NCI-H1694 treated with DMSO at 0.1 percent for 48 hours (cell line): Measurements from ENCODE around the gene WIPF3.

Experiments used
- DNase-seq: peaks from one replicate; lab custom pipeline; 2025; lab: John Stamatoyannopoulos, UW

Gene WIPF3, protein sequence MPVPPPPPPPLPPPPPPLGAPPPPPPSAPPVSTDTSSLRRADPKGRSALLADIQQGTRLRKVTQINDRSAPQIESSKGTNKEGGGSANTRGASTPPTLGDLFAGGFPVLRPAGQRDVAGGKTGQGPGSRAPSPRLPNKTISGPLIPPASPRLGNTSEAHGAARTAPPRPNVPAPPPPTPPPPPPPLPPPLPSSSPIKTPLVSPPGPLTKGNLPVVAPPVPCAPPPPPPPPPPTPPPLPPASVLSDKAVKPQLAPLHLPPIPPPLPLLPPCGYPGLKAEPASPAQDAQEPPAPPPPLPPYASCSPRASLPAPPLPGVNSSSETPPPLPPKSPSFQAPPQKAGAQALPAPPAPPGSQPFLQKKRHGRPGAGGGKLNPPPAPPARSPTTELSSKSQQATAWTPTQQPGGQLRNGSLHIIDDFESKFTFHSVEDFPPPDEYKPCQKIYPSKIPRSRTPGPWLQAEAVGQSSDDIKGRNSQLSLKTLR

DNA sequence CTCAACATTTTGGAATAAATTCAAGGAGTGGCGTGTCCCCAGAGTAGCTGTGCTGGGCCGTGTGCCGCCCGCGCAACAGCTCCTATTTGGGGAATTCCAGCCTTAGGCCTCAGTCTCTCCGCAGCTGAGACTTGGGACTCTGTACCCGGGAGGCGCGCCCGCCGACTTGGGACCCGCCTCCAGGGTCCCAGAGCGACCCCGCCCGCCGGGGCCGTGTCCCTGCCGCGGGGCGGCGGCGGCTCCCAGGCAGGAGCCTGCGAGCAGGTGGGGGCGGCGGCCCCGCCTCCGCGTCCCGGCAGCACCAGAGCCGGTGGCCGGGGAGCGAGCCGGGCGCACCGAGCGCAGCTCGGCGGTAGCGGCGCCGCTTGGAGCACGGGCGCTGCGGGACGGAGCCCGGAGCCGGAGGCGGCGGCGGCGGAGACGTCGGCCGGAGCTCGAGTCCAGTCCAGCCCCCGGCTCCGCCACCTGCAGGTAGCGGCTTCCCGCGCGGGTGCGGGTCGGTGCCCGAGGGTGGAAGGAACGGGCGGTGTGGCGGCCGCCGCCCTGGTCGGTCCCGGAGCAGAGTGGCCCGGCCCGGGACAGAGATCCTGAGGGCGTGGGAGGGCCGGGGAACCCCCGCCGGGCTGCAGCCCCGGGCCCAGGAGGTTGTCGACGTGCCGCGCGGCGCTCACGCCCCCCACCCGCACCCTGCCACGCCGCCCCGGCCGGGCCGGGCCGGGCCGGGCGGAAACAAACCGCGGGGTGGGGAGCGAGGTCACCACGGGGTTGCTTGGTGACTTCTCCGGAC lies at the start of gene WIPF3:
Gene WIPF3, plus strand, starts transcription at position 301 of the 787 bp plus-strand sequence. CDS start 28,217 bp downstream, outside the sequence.
- no peak for DNase-seq

DNA sequence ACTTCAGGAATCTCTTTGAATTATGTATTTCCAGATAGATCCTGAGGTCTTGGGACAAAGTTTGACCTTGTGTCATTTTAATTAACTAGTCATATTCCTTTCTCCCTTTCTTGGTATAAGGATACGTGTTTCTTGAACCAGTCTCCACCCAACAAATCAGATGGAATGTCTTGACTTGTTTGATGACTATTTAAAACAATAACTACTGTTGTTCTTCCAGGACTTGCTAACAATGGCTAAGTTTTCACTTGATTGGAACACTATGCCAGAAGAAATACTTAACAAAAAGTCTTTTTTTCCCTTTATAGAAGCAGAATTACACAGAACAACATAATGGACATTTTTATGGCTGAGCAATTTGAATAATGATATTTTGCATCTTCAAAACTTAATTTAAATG lies 43.0 kb upstream of the WIPF3 start:
- DNase-seq: no peak

DNA sequence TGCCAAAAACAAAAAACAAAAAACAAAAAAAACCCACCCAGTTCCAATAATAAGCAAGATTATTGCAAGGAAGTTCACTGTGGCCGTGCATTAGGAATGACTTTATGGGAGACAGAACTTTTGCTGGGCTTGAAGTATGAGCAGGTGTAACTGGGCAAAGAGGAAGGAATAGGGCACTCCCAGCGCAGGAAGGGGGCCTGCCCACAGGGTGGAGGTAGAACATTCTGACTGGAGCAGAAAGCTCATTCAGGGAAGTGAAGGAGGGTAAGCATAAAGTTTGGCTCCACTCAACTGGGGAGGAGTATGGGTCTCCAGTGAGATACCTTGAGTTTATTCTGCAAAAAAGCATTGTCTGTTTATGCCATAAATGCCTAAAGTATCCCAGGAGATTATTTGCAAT lies 42.1 kb upstream of the WIPF3 start:
- DNase-seq: no peak

DNA sequence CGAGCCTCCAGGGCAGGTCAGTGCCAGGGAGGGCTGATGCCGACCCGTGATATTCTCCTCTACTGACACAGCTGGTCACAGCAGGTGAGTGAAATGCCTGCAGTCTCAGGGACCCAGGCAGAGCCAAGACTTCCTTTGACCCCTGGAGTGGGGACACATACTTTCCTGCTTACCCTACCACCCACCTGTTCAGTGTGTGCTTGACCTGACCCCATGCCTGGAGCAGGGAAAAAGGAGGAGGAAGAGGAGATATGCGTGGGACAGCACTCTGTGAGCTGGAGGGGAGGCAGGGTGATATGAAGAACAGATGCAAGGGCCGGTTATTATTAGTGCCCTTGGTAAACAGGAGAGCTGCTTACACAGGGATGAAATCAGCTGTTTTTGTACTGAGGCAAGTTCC lies 40.8 kb upstream of the WIPF3 start:
- no peak for DNase-seq

DNA sequence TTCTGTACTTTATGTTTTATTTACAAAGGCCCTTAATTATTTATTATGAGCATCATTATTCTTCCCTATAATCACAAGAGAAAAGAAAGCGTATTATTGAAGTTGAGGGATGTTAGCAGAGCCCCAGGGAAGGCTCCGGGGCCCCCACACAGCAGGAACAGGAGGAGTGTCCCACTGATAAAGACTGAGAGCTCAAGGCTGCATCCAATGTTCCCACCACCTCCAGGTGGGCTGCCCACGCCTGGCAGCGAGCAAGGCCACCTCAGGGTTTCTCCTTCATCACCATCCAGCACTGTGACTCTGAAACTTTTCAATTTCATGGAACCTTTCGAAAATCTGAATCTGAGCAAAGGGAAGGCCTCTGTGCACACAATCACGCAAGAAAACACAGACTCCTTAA lies 35.9 kb upstream of the WIPF3 start:
- DNase-seq: no peak

DNA sequence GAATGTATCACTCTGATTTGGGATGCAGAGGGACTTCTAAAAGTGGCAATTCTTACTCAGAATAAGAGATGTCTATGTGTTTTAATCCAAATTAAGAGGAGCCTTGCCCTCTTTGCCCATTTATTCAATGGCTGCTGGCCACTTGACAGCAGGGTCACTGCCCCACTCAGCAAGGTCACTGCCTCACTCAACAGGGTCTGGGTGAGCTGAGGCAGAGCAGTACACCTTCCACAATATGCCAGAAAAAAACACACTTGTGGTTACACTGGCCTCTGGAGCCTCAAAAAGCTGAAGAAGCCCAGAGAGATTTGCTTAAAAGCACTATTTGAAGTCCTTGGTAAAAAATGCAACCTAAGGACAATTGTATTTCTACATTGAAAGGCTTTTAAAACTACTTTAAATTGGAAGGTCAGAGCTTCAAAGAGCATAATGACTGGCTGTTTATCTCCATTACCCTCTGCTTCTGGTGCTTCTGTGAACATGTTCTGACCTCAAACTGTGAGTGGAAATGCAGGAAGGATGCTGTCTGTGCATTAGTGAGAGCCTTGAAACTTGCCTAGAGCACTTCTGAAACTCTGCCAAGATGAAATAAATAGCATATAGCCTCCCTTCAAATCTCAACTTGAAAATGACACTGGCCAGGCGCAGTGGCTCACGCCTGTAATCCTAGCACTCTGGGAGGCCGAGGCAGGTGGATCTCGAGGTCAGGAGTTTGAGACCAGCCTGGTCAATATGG lies 35.1 kb upstream of the WIPF3 start:
- no peak for DNase-seq

DNA sequence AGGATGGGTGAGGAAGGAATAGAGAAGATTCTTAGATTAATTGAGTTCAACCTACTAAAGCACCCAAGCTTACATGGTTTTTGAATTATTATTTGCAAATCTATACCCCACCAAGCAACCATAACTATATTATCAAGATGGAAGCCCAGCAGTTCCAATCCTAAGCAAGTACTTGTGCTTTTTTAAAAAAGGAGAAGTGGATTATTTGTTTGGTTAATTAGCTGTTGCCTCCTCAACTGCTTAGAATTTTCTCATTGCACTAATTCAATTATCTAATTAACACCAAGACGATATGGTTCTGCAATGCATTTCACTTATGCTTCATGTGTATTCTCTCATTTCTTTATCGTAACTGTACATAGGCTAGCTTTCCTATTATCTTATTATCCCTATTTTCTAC lies 27.3 kb upstream of the WIPF3 start:
- DNase-seq: no peak

DNA sequence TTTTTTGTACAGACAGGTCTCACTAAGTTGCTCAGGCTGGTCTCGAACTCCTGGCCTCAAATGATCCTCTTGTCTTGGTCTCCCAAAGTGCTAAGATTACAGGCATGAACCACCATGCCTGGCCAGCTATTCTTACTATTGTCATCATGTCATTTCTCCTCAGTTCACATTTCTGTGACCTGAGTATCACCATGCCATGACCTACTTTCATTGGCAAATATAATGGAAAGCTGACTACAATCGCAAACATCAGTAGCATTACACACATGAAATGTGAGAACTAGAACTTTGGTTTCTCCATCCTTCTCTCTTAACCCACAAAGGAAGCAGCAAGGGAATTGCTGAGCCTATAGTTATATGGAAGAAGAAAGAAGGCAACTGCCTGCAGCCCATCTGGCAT lies 26.0 kb upstream of the WIPF3 start:
- no peak for DNase-seq

DNA sequence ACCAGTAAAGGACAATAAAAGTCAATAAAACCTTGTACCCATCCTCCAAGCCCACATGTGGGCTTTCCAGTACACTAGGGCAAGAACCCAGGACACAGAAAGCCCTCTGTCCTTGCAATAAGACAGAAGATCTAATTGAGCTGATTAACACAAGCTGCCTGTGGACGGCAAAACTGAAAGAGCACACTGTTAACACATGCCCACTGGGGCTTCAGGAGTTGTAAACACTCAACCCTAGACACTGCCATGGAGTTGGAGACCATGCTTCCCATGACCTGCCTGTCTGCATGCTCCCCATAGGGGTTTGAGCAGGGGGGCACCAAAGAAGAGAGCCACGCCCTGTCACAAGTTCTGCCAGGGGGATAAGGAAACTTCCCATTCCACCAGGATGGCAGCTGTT lies 22.6 kb upstream of the WIPF3 start:
- no peak for DNase-seq

DNA sequence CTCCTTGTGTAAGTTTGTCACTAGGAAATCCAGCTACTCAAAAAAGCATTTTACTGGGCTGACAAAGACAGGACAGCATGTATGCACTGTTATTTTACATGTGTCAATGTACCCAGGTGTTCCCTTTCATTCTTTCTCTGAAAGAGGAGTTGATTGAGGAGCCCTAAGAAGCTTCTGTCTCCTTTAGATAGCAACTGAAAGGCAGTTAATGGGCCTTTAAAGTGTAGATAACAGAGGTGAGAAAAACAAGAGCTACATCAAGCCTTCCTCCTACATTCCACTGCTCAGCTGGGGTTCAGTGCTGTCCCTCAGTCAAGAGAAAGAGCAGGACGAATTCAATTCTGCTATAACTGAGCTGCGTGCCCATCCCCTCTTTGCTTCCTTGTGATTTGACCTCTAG lies 12.8 kb upstream of the WIPF3 start:
- no peak for DNase-seq

DNA sequence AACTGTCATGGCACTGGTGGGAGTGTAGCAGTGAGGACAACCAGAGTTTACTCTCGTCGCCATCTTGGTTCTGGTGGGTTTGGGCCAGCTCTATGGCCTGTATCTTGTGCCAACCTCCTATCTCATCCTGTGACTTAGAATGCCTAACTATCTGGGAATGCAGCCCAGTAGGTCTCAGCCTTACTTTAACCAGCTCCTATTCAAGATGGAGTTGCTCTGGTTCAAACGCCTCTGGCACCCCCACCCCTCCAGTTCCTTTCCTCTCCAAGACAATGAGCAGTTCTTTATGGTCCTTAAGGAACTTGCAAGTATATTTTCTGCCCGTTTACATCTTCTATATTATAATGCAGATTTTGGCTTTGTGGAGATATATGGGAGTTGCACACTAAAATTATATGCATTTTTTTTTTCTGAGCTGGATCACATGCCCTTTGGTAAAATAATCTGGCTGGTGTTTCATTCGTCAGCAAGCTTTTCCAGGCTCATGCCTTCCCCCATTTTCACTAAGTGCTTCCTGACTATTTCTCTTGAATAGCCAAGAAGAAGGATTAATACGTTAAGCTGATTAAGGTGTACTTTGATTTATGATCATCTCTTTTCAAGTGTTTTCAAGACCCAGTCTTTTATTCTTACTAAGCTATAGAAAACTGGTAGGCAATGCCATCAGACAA lies 11.2 kb upstream of the WIPF3 start:
- no peak for DNase-seq

DNA sequence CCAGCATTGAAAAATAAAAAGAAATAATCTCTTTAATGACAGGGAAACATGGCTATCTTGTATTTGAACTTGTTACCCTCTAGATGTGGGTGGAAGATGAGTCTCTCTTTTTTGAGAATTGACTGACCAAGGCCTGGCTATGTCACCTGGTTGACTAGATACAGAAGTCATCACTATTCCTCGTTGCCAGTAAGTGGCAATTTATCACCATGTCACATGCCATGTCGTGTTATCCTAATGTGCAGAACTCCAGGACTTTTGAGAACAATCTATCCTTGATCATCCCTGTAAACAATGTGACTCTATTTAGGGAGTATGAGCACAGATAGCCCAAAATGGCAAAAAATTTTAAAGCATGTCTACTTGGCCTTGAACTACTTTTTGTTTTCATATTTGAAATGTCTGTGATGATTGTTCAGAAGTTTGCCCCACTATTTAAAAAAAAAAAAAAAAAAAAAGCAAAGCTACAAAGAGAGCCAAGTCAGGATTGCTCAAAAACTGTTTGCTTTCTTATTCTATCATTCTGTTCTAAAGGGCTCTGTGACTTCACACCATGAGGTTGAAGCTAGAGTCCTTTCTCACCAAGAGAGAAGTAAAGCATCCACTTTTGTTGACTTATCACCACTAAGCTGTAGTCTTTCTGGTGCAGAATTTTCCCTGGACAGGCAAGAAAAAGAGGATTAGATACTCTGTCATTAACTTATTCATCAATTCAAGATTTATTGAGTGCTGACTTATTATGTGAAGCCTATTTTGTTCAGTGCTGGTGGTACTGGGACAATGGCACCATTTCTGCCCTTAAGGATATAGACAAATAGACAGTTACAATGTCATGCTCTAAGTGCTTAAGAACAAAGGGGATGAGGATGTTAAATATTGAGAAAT lies 10.4 kb upstream of the WIPF3 start:
- DNase-seq: no peak

DNA sequence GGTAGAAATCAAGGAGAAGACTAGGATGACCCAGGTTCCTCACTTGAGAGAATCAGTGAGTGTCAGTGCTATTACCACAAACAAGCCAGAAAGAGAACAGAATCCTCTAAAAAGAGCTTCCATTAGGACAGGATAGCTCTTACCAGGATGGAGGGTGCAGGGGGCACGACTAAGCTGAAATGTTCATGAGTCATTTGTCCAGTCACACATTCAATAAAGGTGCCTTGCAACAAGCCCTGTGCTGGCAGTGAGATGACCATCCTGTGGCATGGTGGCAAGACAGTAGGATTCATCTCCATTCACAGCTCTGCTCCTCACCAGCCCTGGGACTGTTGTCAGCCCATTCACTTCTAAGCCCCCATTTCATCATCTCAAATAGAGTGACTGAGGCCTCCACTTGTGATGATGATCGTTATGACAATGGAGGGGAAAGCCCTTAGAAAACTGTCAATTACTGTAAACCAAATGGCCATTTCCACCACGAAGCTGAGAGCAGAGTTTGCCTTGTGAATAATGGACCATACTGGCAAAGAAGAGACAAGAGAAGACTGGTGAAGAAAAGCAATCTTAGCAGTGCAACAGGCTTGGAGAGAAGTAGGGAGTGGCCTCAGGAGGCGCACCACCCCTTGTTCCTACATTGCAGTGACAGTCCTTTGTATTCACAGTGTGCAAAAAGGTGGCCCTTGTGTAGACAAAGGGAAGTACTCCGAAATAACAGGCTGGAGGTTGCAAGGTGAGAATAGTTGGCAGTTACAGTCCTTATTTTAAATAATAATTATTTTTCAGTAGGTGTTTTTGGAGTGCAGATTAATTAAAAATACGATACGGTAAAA lies 9.0 kb upstream of the WIPF3 start:
- no peak for DNase-seq

DNA sequence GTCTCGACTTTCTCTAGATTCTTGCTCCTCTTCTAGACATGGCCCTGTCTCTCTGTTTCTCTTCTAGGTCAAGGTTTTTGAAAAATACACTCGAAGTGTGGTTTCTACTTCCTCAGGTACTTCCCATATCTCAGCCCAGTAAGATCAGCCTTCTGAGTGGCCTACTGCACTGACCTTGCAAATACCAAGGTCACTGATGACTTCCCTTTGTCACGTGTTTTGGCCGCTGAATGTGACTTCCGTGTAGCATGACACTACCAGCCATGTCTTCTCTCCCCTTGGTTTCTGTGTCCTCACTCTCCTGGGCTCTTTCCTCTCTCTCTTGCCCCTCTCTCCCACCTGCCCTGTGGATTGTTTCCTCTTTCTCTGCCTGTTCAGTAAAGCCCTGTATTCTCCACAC lies 7.9 kb upstream of the WIPF3 start:
- DNase-seq: no peak

DNA sequence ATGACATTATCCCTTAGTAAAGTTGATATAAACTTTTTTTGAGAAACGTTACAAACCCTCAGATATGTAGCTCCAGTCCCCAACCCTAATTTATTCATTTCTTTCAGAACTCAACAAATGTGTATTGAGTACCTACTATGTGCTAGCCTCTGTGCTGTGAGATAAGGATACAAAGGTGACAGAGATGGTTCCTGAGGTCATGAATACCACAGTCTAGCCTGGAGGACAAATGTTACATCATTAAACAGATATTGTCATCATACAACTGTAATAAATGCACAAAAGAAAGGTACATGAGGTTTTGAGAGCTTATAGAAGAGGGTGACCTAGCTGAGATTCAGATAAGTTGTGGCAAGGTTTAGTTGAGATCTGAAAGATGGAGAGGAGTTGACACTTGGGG lies 4.4 kb upstream of the WIPF3 start:
- no peak for DNase-seq

DNA sequence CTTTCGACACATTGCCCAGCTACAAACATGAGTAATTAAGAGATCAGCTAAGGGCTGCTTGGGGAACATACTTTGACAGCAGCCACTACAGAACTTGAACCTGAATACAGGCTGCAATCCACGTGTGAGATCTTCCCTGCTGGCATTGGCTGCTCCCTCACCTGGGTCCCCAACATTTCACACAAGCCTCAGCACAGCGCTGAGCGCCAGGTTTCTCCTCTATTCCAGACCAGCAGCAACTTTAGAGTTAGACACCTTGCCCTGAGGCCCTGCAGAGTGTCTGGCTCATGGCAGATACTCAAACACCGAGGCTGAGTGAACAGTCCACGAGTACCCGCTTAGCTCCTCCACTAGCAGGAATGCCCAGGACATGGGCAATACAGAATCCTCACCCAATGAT lies 1.3 kb upstream of the WIPF3 start:
- no peak for DNase-seq

DNA sequence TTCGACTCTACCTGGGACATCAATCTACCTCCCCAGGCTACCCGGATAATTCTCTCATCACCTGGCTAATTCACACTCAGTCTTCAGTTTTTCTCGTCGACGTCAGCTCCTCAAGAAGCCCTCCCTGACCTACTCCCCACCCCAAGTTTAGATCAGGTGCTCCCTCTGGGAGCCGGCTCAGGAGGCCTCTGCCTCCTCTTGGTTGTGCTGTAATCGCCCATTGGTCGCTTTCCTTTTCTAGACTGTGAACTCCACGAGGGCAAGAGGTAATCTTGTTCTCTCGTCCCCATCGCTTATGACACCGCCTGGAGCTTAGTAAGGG lies 461 bp upstream of the WIPF3 start:
- DNase-seq: no peak

DNA sequence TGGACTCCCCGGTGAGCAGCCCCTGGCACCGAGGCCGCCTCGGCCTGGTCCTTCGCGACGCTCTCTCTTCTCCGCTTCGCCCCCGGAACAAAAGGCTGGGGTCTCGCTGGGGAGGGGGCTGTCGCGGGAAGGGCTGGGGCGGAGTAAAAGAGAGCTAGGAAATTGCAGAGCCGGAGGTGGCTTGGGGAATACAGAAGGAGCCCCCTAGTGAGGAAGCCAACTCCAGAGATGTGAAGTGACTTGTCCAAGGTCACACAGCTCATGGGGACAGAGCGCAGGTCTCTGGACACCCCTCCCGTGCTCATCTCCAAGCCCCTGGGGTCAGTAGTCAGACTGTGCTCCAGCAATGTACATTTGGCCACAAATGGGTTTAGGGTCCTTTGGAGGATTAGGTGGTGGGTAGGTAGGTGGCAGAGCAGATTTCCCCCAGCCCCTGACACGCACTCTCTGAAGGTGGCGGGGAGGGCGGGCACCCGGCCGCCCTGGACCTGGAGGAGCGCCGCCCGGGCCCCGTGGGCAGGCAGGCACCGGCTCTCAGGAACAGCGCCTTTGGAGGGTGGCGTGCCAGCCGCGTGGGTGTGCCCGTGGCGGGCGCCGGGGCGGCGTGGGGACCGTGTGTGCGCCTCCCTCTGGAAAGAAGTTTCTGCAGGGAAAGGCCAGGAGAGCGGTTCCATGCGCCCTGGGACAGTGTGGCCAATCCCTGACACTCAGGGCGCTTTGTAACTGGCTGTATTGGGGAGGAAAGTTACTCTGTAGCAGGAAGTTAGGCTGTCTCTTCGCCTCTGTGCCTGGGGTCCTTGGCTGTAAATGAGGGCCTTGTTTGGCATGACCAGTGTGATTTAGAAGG lies 910 bp downstream of the WIPF3 start:
- DNase-seq: no peak

DNA sequence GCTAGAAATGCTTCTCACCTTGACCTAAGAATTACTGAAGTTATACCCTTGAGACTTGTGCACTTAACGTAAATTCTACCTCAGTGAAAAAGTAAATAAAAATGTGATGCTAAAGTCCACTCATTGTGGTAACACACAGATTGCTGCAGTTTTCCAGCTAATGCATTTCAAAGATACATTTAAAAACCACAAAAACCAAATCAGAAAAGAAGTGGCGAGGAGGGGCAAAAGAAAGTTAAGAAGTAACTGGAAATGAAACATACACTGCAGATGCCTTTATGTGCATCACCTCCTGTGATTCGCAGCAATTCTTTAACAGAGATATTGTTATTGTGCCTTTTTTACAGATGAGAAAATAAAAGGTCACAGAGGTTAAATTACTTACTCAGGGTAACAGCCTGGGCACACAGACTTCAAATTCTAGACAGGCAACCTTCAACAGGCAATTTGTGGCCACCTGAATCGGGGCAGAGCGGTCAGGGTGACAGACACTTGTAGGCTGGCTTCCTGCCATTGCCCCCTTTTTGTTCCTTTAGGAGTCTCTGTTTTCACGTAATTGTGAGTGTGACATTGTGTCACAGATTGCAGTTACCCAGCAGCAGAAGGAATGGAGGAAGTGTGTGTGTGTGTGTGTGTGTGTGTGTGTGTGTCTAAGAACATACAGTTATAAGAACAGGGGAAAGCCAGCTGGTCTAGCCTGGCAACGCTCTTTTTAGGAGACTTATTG lies 1.9 kb downstream of the WIPF3 start:
- no peak for DNase-seq
